AG08395 (cell line): ENCODE measurements around the gene MDGA2.
"Not testable (repeated sequence)": the region's sequence is repeated elsewhere in the genome, so short reads cannot be mapped to it uniquely, and the experiment has no call there.

Source experiments
- DNase-seq: peaks from one replicate; pipeline ENCODE4 v3.0.0; 2012; ENCODE audit warnings: mixed read lengths, low spot score

MDGA2 gene

GRCh38 chr14:47235619-47236018, 439.8 kb downstream of the MDGA2 start:
- DNase-seq: no peak

GRCh38 chr14:47226877-47227520, 448.4 kb downstream of the MDGA2 start:
- DNase-seq: peak; percentile 1

- DNase-seq: no peak
Measured at GRCh38 chr14:47223656-47224055, 451.7 kb downstream of the MDGA2 start.

- DNase-seq: no peak
Measured at GRCh38 chr14:47220096-47220495, 455.3 kb downstream of the MDGA2 start.

GRCh38 chr14:47211263-47211662, 464.1 kb downstream of the MDGA2 start:
- DNase-seq: no peak

GRCh38 chr14:47210099-47210498, 465.3 kb downstream of the MDGA2 start:
- no peak for DNase-seq

- DNase-seq: no peak
Measured at GRCh38 chr14:47208434-47208833, 467.0 kb downstream of the MDGA2 start.

- no peak for DNase-seq
Measured at GRCh38 chr14:47207617-47208016, 467.8 kb downstream of the MDGA2 start.

GRCh38 chr14:47200740-47201139, 474.7 kb downstream of the MDGA2 start:
- no peak for DNase-seq

GRCh38 chr14:47195582-47195981, 479.8 kb downstream of the MDGA2 start:
- no peak for DNase-seq

- DNase-seq: no peak
Measured at GRCh38 chr14:47194055-47194454, 481.4 kb downstream of the MDGA2 start.

GRCh38 chr14:47192203-47192602, 483.2 kb downstream of the MDGA2 start:
- not testable (repeated sequence) for DNase-seq

- DNase-seq: no peak
Measured at GRCh38 chr14:47191700-47192099, 483.7 kb downstream of the MDGA2 start.

GRCh38 chr14:47189911-47190484, 485.4 kb downstream of the MDGA2 start:
- no peak for DNase-seq

- DNase-seq: no peak
Measured at GRCh38 chr14:47186486-47186885, 488.9 kb downstream of the MDGA2 start.

- no peak for DNase-seq
Measured at GRCh38 chr14:47179906-47180305, 495.5 kb downstream of the MDGA2 start.

- DNase-seq: not testable (repeated sequence)
Measured at GRCh38 chr14:47171896-47172295, 503.5 kb downstream of the MDGA2 start.

- DNase-seq: no peak
Measured at GRCh38 chr14:47167402-47167801, 508.0 kb downstream of the MDGA2 start.

GRCh38 chr14:47155395-47155794, 520.0 kb downstream of the MDGA2 start:
- no peak for DNase-seq

- no peak for DNase-seq
Measured at GRCh38 chr14:47154276-47154797, 521.1 kb downstream of the MDGA2 start.

GRCh38 chr14:47153746-47154145, 521.7 kb downstream of the MDGA2 start:
- no peak for DNase-seq

GRCh38 chr14:47150267-47150666, 525.1 kb downstream of the MDGA2 start:
- no peak for DNase-seq

GRCh38 chr14:47149326-47149725, 526.1 kb downstream of the MDGA2 start:
- DNase-seq: no peak

GRCh38 chr14:47148686-47149085, 526.7 kb downstream of the MDGA2 start:
- no peak for DNase-seq
